ENCODE results near the gene HSD3B7.

DNA sequence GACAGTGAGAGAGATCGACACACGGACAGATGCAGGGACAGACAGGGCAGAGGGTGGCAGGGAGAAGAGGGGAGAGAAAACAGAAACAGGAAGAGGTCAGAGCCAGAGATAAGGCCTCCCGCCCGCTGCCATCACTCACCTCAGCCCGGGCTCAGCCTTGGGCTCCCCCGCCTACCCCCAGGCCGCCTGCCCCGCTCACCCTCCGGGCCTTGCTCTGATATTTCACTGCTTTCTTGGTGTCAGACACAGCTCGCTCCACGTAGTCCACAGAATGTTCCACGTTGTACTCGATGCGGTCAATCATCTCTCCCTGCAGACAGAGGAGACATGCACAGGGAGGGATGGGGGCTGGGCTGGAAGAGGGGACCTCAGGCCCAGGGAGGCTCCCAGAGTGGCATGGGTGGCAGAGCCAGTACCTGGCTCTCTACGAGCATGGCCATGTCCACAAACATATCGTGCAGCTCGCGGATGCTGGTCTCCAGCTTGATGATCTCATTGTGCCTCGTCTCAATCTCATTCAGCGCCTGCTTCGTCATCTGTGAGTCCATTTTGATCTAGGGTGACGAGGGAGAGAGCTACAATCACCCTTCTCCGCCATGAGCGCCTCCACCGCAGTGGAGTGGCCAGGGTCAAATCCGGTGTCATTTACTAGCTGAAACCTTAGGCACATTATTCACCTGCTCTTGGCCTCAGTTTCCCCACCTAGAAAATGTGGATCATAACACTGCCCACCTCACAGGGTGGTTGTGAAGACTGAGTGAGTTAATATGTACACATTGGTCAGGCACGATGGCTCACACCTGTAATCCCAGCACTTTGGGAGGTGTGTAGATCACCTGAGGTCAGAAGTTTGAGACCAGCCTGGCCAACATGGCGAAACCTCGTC, 8.2 kb downstream of the HSD3B7 start:
- TF ChIP-seq CTCF (IDR thresholded peaks at IDR 0.05; ENCODE audit: insufficient read depth, low read length), result no peak
- no peak for TF ChIP-seq POLR2AphosphoS5 (IDR thresholded peaks at IDR 0.05; ENCODE audit: low read depth)
- TF ChIP-seq, protein P1, sequence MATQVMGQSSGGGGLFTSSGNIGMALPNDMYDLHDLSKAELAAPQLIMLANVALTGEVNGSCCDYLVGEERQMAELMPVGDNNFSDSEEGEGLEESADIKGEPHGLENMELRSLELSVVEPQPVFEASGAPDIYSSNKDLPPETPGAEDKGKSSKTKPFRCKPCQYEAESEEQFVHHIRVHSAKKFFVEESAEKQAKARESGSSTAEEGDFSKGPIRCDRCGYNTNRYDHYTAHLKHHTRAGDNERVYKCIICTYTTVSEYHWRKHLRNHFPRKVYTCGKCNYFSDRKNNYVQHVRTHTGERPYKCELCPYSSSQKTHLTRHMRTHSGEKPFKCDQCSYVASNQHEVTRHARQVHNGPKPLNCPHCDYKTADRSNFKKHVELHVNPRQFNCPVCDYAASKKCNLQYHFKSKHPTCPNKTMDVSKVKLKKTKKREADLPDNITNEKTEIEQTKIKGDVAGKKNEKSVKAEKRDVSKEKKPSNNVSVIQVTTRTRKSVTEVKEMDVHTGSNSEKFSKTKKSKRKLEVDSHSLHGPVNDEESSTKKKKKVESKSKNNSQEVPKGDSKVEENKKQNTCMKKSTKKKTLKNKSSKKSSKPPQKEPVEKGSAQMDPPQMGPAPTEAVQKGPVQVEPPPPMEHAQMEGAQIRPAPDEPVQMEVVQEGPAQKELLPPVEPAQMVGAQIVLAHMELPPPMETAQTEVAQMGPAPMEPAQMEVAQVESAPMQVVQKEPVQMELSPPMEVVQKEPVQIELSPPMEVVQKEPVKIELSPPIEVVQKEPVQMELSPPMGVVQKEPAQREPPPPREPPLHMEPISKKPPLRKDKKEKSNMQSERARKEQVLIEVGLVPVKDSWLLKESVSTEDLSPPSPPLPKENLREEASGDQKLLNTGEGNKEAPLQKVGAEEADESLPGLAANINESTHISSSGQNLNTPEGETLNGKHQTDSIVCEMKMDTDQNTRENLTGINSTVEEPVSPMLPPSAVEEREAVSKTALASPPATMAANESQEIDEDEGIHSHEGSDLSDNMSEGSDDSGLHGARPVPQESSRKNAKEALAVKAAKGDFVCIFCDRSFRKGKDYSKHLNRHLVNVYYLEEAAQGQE (IDR thresholded peaks at IDR 0.05; ENCODE audit: insufficient replicate concordance, low read depth), result no peak

Data from HL-60 (cell line).